HG03521 (cell line): Measurements from ENCODE around the gene CRYBA4.

Experiments
- ATAC-seq: cut with Tn5 transposase; IDR thresholded peaks from one replicate; pipeline ENCODE4 v1.9.1; 2021; ENCODE audit warnings: mild to moderate bottlenecking, moderate library complexity; ENCODE audit not compliant: unreplicated experiment

The CRYBA4 gene

GRCh38 chr22:26620197-26620596 lies 1.6 kb upstream of the CRYBA4 start:
- ATAC-seq: no peak

- no peak for ATAC-seq
Observed at GRCh38 chr22:26623984-26624383, 2.2 kb downstream of the CRYBA4 start.

- ATAC-seq: no peak
Observed at GRCh38 chr22:26624803-26625202, 3.0 kb downstream of the CRYBA4 start.

GRCh38 chr22:26629988-26630761 lies 8.4 kb downstream of the CRYBA4 start:
- ATAC-seq: no peak

- no peak for ATAC-seq
Observed at GRCh38 chr22:26631282-26631681, 9.5 kb downstream of the CRYBA4 start.

GRCh38 chr22:26632422-26633155 lies 10.8 kb downstream of the CRYBA4 start:
- no peak for ATAC-seq

GRCh38 chr22:26634189-26634588 lies 12.4 kb downstream of the CRYBA4 start:
- no peak for ATAC-seq

GRCh38 chr22:26635117-26635516 lies 13.4 kb downstream of the CRYBA4 start:
- no peak for ATAC-seq

- ATAC-seq: no peak
Observed at GRCh38 chr22:26636296-26636695, 14.5 kb downstream of the CRYBA4 start.

GRCh38 chr22:26642465-26643417 lies 21.0 kb downstream of the CRYBA4 start:
- no peak for ATAC-seq

- ATAC-seq: no peak
Observed at GRCh38 chr22:26643418-26644100, 21.8 kb downstream of the CRYBA4 start.

GRCh38 chr22:26646158-26646557 lies 24.4 kb downstream of the CRYBA4 start:
- ATAC-seq: no peak

- ATAC-seq: no peak
Observed at GRCh38 chr22:26648011-26648497, 26.3 kb downstream of the CRYBA4 start.

- ATAC-seq: no peak
Observed at GRCh38 chr22:26648528-26649388, 27.0 kb downstream of the CRYBA4 start.

- ATAC-seq: no peak
Observed at GRCh38 chr22:26650722-26651421, 29.1 kb downstream of the CRYBA4 start.

GRCh38 chr22:26651815-26652214 lies 30.1 kb downstream of the CRYBA4 start:
- no peak for ATAC-seq

- no peak for ATAC-seq
Observed at GRCh38 chr22:26656891-26657851, 35.4 kb downstream of the CRYBA4 start, which contains the start of gene MIAT. MIAT (plus strand) TSS chr22:26657588.

GRCh38 chr22:26658161-26658560 lies 36.4 kb downstream of the CRYBA4 start:
- no peak for ATAC-seq
